Measurements from ENCODE around the gene DENND4A.

DNA sequence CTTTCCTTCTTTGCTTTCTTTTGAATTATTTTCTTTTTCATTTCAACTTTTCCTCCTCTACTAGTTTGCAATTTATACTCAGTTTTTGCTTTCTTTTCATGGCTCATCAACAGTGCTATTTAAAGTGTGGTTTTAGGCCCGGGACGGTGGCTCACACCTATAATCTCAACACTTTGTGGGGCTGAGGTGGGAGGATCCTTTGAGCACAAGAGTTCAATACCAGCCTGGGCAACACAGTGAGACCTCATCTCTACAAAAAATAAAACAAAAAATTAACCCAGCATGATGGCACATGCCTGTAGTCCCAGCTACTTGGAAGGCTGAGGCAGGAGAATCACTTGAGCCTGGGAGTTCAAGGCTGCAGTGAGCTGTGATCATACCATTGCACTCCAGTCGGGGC, 20.4 kb upstream of the DENND4A start:
- TF ChIP-seq, protein P1, sequence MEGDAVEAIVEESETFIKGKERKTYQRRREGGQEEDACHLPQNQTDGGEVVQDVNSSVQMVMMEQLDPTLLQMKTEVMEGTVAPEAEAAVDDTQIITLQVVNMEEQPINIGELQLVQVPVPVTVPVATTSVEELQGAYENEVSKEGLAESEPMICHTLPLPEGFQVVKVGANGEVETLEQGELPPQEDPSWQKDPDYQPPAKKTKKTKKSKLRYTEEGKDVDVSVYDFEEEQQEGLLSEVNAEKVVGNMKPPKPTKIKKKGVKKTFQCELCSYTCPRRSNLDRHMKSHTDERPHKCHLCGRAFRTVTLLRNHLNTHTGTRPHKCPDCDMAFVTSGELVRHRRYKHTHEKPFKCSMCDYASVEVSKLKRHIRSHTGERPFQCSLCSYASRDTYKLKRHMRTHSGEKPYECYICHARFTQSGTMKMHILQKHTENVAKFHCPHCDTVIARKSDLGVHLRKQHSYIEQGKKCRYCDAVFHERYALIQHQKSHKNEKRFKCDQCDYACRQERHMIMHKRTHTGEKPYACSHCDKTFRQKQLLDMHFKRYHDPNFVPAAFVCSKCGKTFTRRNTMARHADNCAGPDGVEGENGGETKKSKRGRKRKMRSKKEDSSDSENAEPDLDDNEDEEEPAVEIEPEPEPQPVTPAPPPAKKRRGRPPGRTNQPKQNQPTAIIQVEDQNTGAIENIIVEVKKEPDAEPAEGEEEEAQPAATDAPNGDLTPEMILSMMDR (IDR thresholded peaks at IDR 0.05), result no peak
- no peak for TF ChIP-seq POLR2A (IDR thresholded peaks at IDR 0.05)

Data from lower leg skin (tissue), 3 donors.